HCT116 (cell line): ENCODE measurements around the gene CCT5. TPM values are rescaled to one million over a fixed set of nuclear protein-coding genes. Genes with fewer than 3 reads are reported as not detected.

Experiments used
- ATAC-seq: fragments of 200-7000 bp; cut with Tn5 transposase; 2 replicates; pipeline ENCODE4 v1.9.1; 2020; ENCODE audit warnings: mild to moderate bottlenecking, moderate library complexity
- BruUV-seq: library from RNA; stranded (reverse); fragments of 400-500 nt; replicated peaks from 2 replicates; lab custom pipeline; 2021; lab: Mats Ljungman, UMichigan
- CTCF ChIA-PET: fragments of 300-600 bp; sonication (Branson Sonifier 250); formaldehyde crosslinking; loops from one replicate; lab custom pipeline; 2021; ENCODE audit warnings: antibody characterized with exemption; lab: Charles Lee
- POLR2A ChIA-PET: fragments of 300-600, 350-600 bp; sonication (Branson Sonifier 250); formaldehyde crosslinking; loops from one replicate; lab custom pipeline; 2021; ENCODE audit warnings: antibody characterized with exemption; lab: Charles Lee
- RAD21 ChIA-PET, 2 experiments: fragments of 300-600 bp; sonication (Branson Sonifier 250); formaldehyde crosslinking; loops; one replicate each; lab custom pipeline; 2023; ENCODE audit warnings: low total read pairs in 2 of 2; ENCODE audit not compliant: uncharacterized antibody in 2 of 2, unreplicated experiment in 2 of 2, low non-redundant PET in 1 of 2; lab: Charles Lee
- DNase-seq: peaks from one replicate; pipeline ENCODE4 v3.0.0-alpha.2; 2010; ENCODE audit warnings: low read depth, low spot score
- H2AFZ ChIP-seq: fragments of 200-600 bp; shearing (Covaris generic), sonication (generic); 2 replicates; pipeline ENCODE4 v1.6.1; 2017; ENCODE audit warnings: low read depth, mixed run types, mixed read lengths, antibody characterized with exemption, low read length; ENCODE audit not compliant: poor library complexity, severe bottlenecking
- H3K27ac ChIP-seq: 2 replicates; pipeline ENCODE4 v1.5.1; 2012; ENCODE audit warnings: low read depth, low read length
- H3K27me3 ChIP-seq: fragments of 200-600 bp; sonication (generic); 2 replicates; pipeline ENCODE4 v1.6.1; 2016; ENCODE audit warnings: mixed run types, low read length, mixed read lengths; ENCODE audit not compliant: insufficient read depth
- H3K36me3 ChIP-seq, 2 experiments: fragments of 200-500 bp in 1 of 2; fragments of 200-600 bp in 1 of 2; sonication (Bioruptor generic) in 1 of 2; sonication (generic) in 1 of 2; 2 replicates each; pipeline versions ENCODE4 v1.5.1 to v1.6.1; 2014 to 2016; ENCODE audit warnings: low read length in 2 of 2, inconsistent platforms in 1 of 2, mixed read lengths in 1 of 2, mixed run types in 1 of 2; ENCODE audit not compliant: insufficient read depth in 2 of 2, control insufficient read depth in 1 of 2
- H3K4me1 ChIP-seq, 2 experiments: fragments of 200-600 bp in 1 of 2; sonication (generic) in 1 of 2; 2 replicates each; pipeline versions ENCODE4 v1.5.1 to v1.6.1; 2012 to 2017; ENCODE audit warnings: low read length in 2 of 2, inconsistent platforms in 1 of 2, mild to moderate bottlenecking in 1 of 2, mixed read lengths in 1 of 2, mixed run types in 1 of 2, moderate library complexity in 1 of 2; ENCODE audit not compliant: insufficient read depth in 2 of 2, control insufficient read depth in 1 of 2
- H3K4me2 ChIP-seq: fragments of 200-600 bp; sonication (generic); 2 replicates; pipeline ENCODE4 v1.6.1; 2017; ENCODE audit warnings: mixed run types, low read length, mixed read lengths
- H3K4me3 ChIP-seq, 2 experiments: fragments of 200-600 bp in 1 of 2; sonication (generic) in 1 of 2; replicated peaks in 1 of 2; 2 replicates each; pipeline ENCODE4 v1.5.1; 2011 to 2016; ENCODE audit warnings: low read length in 2 of 2, control low read depth in 1 of 2, low read depth in 1 of 2, mild to moderate bottlenecking in 1 of 2, mixed read lengths in 1 of 2, mixed run types in 1 of 2
- H3K79me2 ChIP-seq: fragments of 200-600 bp; sonication (generic); 2 replicates; pipeline ENCODE4 v1.6.1; 2017; ENCODE audit warnings: mild to moderate bottlenecking, mixed run types, low read length, moderate library complexity, mixed read lengths; ENCODE audit not compliant: insufficient read depth
- H3K9ac ChIP-seq: fragments of 200-600 bp; sonication (generic); 2 replicates; pipeline ENCODE4 v1.6.1; 2016; ENCODE audit warnings: low read length, mixed read lengths
- H3K9me2 ChIP-seq: fragments of 200-600 bp; sonication (generic), shearing (Covaris generic); 2 replicates; pipeline ENCODE4 v1.6.1; 2017; ENCODE audit warnings: mixed run types, mild to moderate bottlenecking, moderate library complexity; ENCODE audit not compliant: insufficient read depth
- H3K9me3 ChIP-seq, 2 experiments: fragments of 200-500 bp in 1 of 2; fragments of 200-600 bp in 1 of 2; sonication (Bioruptor generic) in 1 of 2; sonication (generic) in 1 of 2; 2 replicates each; pipeline ENCODE4 v1.6.1; 2014 to 2017; ENCODE audit warnings: low read length in 2 of 2, mixed read lengths in 2 of 2, inconsistent platforms in 1 of 2, low read depth in 1 of 2, mild to moderate bottlenecking in 1 of 2, mixed run types in 1 of 2, moderate library complexity in 1 of 2; ENCODE audit not compliant: control insufficient read depth in 1 of 2, insufficient read depth in 1 of 2
- H4K20me1 ChIP-seq: fragments of 200-600 bp; sonication (generic), shearing (Covaris generic); 2 replicates; pipeline ENCODE4 v1.6.1; 2017; ENCODE audit warnings: mixed run types, mild to moderate bottlenecking, moderate library complexity; ENCODE audit not compliant: insufficient read depth
- CEBPB ChIP-seq: IDR thresholded peaks from 2 replicates; pipeline ENCODE4 v1.6.1; 2012; ENCODE audit warnings: low read depth
- EGR1 ChIP-seq: IDR thresholded peaks from 2 replicates; pipeline ENCODE4 v1.6.1; 2012; ENCODE audit warnings: low read depth
- EZH2phosphoT487 ChIP-seq: fragments of 200-600 bp; IDR thresholded peaks from 2 replicates; pipeline ENCODE4 v1.6.1; 2018; ENCODE audit warnings: antibody characterized with exemption, borderline replicate concordance
- POLR2AphosphoS5 ChIP-seq: IDR thresholded peaks from 2 replicates; pipeline ENCODE4 v1.6.1; 2011; ENCODE audit warnings: mild to moderate bottlenecking, low read depth, low read length, moderate library complexity
- RAD21 ChIP-seq: IDR thresholded peaks from 2 replicates; pipeline ENCODE4 v1.6.1; 2012; ENCODE audit warnings: low read depth, mild to moderate bottlenecking
- REST ChIP-seq: IDR thresholded peaks from 2 replicates; pipeline ENCODE4 v1.6.1; 2012; ENCODE audit warnings: low read depth
- SIN3A ChIP-seq: IDR thresholded peaks from 2 replicates; pipeline ENCODE4 v1.6.1; 2012; ENCODE audit warnings: low read depth
- YY1 ChIP-seq: IDR thresholded peaks from 2 replicates; pipeline ENCODE4 v1.6.1; 2011; ENCODE audit warnings: low read length, low read depth, moderate library complexity, mild to moderate bottlenecking; ENCODE audit not compliant: insufficient replicate concordance; ENCODE audit errors: extremely low read depth
- ZFX ChIP-seq: fragments of 450-650 bp; IDR thresholded peaks from 2 replicates; pipeline ENCODE4 v1.6.1; 2017
- intact Hi-C: fragments of 100-400 bp; cut with micrococcal nuclease; formaldehyde crosslinking; loops from 2 replicates; pipeline ENCODE4 v1.10.0; 2022
- total RNA-seq: library from RNA; stranded (reverse); gene quantifications from one replicate; pipeline ENCODE4 v1.2.1, GENCODE V29; 2021; ENCODE audit not compliant: unreplicated experiment
- TF ChIP-seq, protein P1 (sequence below): IDR thresholded peaks from 2 replicates; pipeline ENCODE4 v1.6.1; 2011; ENCODE audit warnings: mild to moderate bottlenecking, low read length, moderate library complexity; ENCODE audit not compliant: insufficient replicate concordance; ENCODE audit errors: extremely low read depth

CCT5 gene
- total RNA-seq, 1 experiment from 2014 or later = 489 TPM

GRCh38 chr5:10275991-10276390 is 25.9 kb downstream of the CCT5 start:
- Histone ChIP-seq H3K9me3 (no peaks in the 10 kb centered on the region), H3K27me3 (no peaks in the 10 kb centered on the region), H4K20me1 (no peaks in the 10 kb centered on the region), H3K4me3 (no peak overlapping the region), H3K9ac (no peak overlapping the region), H3K9me2 (no peaks in the 10 kb centered on the region), H3K4me2 (no peak overlapping the region), H2AFZ (no peak overlapping the region), H3K36me3 (no peaks in the 10 kb centered on the region), H3K4me1 (no peaks in the 10 kb centered on the region), H3K79me2 (no peaks in the 10 kb centered on the region), H3K27ac (no peak overlapping the region)
- ChIA-PET POLR2A (no interaction called here), RAD21 (no interaction called here), CTCF (no interaction called here)
- TF ChIP-seq SIN3A (no peak), EZH2phosphoT487 (no peak), YY1 (no peak), REST (no peak), EGR1 (no peak), ZFX (no peak), POLR2AphosphoS5 (no peak), CEBPB (no peak), RAD21 (no peak)
- TF ChIP-seq, protein P1, sequence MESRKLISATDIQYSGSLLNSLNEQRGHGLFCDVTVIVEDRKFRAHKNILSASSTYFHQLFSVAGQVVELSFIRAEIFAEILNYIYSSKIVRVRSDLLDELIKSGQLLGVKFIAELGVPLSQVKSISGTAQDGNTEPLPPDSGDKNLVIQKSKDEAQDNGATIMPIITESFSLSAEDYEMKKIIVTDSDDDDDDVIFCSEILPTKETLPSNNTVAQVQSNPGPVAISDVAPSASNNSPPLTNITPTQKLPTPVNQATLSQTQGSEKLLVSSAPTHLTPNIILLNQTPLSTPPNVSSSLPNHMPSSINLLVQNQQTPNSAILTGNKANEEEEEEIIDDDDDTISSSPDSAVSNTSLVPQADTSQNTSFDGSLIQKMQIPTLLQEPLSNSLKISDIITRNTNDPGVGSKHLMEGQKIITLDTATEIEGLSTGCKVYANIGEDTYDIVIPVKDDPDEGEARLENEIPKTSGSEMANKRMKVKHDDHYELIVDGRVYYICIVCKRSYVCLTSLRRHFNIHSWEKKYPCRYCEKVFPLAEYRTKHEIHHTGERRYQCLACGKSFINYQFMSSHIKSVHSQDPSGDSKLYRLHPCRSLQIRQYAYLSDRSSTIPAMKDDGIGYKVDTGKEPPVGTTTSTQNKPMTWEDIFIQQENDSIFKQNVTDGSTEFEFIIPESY = no peak
- DNase-seq (no peak), ATAC-seq (no peak)
- intact Hi-C loops = no loop called here
- BruUV-seq = no TSS peak
